GM12892 (cell line): ENCODE results near the gene DCHS2.

ENCODE experiments used
- POLR2A ChIP-seq: IDR thresholded peaks from 2 replicates; pipeline ENCODE4 v1.6.1; 2011; ENCODE audit warnings: low read depth, low read length, control low read depth
- POLR2AphosphoS5 ChIP-seq: IDR thresholded peaks from 2 replicates; pipeline ENCODE4 v1.6.1; 2011; ENCODE audit warnings: low read depth, low read length, control low read depth
- TAF1 ChIP-seq: IDR thresholded peaks from 2 replicates; pipeline ENCODE4 v1.6.1; 2011; ENCODE audit warnings: low read depth, mild to moderate bottlenecking, control low read depth, low read length, borderline replicate concordance

DNA sequence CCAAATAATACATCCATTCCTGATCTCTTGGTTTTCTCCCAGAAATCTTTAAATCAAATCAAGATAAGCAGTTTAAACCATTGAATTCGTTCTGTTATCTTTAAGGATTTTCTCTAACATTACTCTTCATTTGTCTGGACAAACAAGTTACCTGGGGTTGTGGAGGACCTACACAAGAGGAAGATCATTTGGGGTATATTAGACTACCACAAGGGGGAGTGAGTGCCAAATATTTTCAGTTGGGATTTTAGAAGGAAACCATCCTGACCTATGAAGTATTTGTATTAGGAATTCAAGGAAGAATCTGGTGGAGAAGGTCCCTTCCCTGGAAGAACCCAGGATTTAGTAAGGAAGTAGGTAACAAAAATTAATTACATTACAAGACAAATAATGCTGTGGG lies 12.0 kb upstream of the DCHS2 start:
- TF ChIP-seq POLR2AphosphoS5 (no peak), TAF1 (no peak), POLR2A (no peak)
